Measurements from ENCODE around the gene ARHGAP8.

ARHGAP8 gene

DNA sequence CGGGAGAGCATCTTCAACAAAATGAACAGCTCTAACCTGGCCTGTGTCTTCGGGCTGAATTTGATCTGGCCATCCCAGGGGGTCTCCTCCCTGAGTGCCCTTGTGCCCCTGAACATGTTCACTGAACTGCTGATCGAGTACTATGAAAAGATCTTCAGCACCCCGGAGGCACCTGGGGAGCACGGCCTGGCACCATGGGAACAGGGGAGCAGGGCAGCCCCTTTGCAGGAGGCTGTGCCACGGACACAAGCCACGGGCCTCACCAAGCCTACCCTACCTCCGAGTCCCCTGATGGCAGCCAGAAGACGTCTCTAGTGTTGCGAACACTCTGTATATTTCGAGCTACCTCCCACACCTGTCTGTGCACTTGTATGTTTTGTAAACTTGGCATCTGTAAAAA lies 109.9 kb downstream of the ARHGAP8 start:
- no peak for DNase-seq (ENCODE audit: low read depth)

DNA sequence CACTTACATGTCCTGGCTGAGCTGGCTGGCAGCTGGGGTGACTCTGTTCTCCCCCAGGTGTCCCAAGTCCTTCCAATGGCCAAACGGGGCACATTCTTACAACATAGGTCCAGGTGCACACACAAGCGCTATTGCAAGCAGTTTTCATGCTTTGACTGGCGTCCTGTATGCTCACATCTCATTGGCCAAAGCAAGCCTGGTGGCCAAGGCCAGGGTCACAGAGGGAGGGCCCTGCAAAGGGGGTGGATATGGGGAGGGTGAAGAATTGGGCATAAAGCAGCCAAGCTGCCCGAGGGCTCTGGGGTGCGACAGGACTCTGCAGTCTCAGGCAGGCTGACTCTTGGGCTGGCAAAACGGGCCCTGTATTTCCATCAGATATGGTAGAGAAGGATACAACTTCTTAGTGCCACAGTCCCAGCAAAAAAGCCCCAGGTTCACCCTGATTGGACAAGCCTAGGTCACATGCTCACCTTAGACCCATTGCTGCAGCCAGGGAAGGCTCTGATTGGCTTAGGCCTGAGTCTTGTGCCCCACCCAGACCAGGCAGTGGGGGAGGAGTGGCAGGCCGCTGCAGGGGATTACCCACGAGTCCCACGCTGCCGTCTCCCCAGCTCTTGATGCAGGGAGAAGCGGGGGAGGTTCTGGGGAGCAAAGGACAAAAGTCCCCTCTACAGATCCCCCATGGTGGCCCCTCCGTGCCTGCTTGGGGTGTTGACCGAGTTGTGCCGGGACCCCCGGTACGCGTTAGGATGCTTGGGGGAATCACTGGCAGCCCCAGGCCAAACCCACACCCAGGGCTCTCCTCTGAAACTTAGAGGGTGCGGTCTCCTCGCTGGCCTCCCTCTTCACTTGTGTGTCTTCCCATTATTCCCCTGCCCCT lies 110.8 kb downstream of the ARHGAP8 start:
- DNase-seq (ENCODE audit: low read depth), result no peak

DNA sequence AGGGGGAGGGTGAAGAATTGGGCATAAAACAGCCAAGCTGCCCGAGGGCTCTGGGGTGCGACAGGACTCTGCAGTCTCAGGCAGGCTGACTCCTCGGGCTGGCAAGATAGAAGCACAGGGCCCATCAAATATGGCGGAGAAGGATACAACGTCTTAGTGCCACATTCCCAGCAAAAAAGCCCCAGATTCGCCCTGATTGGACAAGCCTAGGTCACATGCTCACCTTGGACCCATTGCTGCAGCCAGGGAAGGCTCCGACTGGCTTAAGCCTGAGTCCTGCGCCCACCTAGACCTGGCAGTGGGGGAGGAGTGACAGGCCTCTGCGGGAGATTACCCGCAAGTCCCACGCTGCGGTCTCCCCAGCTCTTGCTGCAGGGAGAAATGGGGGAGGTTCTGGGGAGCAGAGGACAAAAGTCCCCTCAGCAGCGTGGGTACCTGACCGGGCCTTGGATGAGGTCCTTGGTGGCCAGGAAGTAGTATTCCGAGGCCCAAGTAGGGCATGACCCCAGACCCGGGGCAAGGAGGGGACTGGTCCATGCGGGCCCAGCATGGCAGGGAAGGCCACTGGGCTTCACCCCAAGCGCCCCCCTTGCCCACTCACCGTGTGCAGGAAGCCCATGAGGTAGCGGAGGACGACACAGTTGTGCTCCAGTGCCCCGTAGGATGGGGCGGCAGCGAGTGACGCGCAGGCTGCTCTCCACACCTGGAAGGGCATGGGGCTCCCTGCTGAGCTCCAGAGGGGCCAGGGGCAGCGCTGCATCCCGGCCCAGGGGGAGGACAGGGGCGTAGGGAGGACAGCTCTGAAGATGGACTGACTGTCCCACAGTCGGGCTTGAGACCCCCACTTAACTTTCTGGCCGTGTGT lies 113.0 kb downstream of the ARHGAP8 start:
- DNase-seq (ENCODE audit: low read depth), result no peak

DNA sequence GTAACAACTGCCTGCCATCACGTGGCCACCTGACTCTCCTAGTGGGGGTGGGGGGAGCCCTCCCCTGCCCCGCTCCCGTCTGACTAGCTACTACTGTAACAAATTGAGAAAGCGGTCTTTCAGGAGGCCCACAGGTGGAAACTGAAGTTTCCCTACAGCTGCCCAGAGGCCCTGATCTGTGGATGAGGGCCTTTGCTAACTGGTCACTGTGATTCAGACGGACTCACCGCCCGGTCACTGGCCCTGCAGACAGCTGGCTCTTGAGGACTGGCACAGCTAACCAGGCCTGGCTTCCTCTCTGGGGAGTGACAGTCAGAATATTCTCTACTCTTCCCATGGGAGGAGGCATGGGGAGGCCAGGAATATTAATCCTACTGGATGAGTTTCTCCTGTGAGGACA lies 116.8 kb downstream of the ARHGAP8 start:
- DNase-seq (ENCODE audit: low read depth), result no peak

DNA sequence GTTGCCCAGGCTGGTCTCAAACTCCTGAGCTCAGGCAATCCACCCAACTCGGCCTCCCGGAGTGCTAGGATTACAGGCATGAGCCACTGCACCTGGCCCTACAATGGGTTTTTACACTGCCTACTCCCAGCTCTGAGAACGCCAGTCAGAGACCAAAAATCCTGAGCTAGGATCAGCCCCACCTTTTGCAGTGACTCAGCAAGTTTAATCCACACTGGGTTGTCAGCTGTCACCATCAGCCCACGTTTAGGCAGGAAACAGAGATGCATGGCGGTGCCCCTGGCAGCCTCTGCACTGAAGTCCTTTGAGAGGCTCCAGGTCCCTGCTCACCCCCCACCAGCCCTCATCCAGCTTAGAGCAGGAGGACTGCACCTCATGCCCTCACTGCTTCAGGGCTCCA lies 117.6 kb downstream of the ARHGAP8 start:
- DNase-seq (ENCODE audit: low read depth), result no peak

DNA sequence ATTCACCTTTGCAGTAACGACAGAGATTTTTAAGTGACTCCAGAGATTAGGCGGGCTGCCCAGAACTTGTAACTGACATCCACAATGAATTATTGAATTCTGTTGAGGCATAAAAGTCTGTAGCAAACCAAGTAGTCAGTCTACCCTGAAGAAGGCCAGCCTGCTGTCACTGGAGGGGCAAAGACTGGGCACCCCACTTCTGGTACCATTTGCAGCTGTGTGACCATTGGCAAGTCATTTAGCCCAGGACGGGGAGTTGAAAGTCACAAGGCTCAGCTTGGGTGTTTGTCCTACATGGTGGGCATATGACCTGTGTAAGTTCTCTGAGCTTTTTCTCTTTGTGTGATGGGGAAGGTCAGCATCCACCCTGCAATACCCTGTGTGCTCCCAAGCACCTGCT lies 119.4 kb downstream of the ARHGAP8 start:
- no peak for DNase-seq (ENCODE audit: low read depth)

DNA sequence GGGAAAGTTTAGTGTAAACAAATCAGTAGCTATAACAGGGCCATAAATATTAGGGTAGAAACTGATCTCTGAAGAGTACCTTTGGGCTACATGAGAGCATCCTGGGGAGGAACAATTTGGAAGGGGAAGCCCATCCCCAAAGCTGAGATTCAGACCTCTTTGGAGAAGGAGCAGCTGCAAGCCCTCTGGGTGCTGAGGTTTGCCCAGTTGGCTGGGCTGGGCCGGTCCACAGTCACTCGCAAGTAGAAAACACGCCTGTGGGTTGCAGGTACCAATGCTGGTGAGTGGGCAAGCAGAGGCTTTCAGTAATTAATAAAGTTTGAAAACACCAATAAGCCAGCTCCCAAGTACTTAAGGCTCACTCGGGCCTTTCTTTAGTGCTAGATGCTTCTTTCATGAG lies 124.5 kb downstream of the ARHGAP8 start:
- no peak for DNase-seq (ENCODE audit: low read depth)

DNA sequence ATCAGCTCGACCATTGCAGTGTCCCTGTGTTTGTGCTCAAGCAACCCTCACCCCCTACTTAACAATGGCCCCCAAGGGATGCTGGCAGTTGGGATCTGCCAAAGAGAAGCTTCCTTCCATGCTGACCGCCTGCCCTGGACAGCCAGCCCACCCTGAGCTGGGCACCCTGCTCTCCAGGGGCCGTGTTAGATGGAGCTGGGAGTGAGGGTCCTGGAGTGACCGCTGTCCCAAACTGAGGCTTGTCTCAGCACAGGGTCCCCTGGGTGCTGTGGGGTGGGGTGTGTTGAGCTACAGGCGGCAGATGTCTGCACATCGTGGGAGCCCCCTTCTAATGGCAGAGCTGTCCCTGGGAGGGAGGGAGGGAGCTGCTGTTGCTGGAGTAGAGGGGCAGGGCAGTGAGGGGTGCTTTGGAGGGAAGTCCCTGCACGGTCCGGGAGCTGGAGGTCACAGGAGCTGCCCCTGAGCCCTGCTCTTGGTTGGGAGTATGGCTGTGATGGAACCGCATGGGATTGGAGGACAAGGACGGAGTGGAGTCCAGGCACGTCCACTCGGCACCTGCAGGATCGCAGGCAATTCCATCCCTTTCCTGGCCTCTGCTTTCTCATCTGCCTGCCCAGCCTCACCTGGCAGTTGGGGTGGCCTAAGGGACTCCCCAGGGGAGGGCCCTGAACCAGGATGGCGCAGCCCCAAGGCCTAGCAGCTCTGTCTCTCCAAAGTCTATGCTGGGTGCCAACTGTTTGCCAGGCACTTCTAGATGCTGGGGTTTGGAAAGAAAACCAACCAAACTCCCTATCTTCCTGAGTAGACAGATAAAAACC lies 126.3 kb downstream of the ARHGAP8 start:
- DNase-seq (ENCODE audit: low read depth), result no peak

DNA sequence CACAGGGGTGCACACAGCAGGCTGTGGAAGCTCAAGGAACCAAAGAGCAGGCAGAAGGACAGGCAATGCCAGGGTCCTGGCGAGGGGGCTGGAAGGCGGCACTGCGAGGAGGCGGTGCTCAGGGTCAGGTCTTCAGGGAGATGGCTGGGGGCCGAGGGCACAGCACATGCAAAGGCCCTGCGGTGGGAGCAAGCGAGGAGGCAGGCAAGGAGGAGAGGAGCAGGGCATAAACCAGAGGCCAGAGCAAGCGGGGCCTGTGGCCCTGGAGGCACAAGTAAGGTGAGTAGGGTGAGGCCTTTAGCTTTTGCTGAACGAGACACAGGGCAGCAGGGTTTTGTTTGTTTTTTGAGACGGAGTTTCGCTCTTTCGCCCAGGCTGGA lies 126.9 kb downstream of the ARHGAP8 start:
- no peak for DNase-seq (ENCODE audit: low read depth)

DNA sequence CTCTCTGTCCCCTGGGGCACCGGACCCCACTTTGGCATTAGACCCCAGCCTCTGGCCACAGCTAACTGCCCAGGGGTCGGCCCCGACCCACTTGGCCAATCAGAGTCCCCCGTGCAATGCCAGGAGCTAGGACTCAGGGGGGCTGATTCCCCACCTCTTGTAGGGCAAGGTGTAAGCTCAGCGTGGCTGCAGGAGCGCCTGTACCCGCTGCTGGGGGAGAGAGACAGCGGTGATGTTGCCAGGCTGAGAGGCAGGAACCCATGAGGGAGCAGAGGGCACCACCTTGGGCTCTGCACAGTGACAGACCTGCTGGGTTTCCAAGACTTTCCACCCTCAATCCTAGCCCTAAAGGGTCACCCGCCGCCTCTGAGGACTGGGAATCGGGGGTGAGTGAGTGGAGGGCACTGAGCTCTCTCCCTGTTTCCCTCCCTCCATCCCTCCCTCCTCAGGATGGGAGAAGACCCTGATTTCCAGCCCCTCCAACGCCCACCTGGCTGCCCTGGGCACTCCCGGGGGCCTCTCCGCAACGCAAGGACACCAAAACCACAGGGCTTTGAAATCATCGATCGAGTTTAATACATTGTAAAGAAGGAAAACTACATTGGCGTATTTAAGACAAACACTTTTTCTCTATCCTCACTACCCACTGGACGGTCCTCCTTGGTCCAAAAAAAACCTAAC lies 128.4 kb downstream of the ARHGAP8 start:
- DNase-seq (ENCODE audit: low read depth), result no peak

DNA sequence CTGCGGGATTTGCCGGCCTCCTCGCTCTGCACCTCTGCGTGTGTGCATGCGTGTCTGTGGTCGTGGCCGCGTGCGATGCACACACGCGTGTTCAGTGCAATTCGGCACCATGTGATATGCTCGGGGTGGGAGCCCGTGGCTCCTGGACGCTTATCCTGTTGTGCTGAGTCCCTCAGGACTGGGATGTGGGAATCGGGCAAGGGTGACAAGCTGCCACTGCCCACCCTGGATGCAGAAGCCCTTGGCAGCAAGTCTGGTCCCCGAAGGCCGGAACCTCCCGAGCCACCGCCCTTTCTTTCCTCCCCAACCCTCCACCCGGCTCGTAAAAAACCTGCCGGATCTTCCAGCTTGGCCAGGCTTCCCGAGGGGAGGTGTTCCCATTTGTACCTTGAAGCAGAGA lies 129.2 kb downstream of the ARHGAP8 start:
- DNase-seq (ENCODE audit: low read depth), result no peak

DNA sequence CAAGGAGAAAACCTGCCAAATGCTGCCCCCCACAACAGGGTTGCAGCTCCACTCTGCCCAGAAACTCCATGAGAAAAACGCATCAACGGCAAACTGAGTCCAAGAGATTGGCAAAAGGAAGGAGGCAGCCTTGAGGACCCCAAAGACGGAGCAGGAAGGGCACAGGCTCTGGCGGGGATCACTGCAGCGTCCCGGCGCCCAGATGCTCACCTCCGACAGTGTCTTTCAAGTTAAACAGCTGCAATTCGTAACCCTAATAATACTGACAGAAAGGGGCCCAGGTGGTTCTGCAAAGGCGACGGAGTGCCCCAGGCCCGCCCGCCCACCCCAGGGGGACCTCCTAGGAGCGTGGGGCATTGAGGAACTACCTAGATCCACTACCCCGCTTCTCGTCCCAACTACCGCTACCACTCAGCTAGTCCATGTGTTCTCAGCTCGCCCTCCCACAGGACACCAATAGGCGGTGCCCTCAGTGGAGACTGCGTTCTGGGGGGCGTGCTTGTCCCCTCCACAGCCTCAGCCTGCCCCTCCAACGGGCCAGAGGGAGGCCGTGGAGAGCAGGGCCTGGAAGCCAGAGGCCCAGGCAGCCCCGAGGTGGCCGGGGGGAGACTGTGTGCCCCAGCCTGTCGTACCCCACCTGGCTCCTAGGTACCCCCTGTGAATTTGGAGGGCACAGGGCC lies 130.0 kb downstream of the ARHGAP8 start:
- no peak for DNase-seq (ENCODE audit: low read depth)

DNA sequence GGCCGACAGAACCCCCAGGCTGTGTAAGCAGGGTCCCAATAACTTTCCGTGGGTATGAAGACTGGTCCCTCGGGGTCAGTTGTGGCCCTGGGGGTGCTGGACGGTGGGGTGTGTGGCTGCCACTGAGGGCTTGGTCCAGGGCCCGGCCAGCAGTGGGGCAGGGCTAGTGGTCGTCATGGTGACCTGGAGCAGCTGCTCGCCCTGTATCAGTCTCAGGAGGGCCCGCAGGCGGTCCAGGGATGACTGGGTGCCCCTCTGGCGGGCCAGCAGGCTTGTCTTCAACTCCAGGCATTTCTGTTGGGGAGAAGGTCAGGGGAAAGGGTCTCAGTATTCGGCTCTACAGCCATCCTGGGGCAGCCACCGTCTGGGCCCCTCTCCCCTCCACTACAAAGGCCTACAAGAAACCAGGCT lies 130.6 kb downstream of the ARHGAP8 start:
- no peak for DNase-seq (ENCODE audit: low read depth)

DNA sequence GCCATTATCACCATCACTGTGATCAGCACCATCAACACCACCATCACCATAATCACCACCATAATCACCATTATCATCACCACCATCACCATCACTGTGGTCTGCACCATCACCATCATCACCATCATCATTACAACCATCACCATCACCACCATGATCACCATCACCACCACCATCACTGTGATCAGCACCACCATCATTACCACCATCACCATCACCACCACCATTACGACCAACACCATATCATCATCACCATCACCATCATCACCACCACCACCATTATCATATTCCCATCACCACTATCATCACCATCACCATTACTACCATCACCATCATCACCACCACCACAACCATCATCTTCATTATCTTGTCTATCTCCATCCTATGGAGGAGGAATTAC lies 132.2 kb downstream of the ARHGAP8 start:
- DNase-seq (ENCODE audit: low read depth), result no peak

DNA sequence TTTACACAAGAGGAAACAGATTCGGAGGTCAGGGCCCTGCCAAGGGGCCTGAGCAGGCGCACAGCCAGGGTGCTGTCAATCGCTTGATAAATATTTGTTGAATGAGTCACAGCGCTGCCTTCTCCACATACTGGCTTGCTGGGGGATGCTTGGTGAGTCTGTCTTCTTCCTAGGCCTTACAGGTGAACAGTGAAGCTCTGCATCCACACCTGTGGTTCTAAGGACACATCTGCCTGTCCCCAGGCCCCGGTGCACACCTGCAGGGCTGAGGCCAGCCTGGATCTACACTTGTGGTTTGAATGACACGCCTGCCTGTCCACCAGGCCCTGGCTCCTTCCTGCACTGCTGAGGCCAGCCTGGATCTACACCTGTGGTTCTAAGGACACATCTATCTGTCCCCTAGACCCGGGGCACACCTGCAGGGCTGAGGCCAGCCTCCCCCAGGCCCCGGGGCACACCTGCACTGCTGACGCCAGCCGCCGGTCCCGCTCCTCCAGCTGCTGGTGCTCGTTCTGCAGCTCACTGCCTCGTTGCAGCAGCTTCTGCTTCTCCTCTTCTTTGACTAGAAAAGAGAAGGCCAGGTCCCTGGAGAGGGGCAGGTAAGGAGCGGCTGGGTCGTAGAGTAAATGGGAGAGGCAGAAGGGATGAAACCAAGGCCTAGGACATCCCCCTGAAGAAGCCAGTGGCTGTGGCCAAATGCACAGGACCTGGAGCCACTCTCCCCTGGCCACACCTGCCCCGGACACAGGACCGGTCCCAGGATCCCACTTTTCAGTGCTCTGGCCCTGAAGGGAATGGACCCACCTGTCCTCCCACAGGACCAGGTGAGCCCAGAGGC lies 132.8 kb downstream of the ARHGAP8 start:
- no peak for DNase-seq (ENCODE audit: low read depth)

DNA sequence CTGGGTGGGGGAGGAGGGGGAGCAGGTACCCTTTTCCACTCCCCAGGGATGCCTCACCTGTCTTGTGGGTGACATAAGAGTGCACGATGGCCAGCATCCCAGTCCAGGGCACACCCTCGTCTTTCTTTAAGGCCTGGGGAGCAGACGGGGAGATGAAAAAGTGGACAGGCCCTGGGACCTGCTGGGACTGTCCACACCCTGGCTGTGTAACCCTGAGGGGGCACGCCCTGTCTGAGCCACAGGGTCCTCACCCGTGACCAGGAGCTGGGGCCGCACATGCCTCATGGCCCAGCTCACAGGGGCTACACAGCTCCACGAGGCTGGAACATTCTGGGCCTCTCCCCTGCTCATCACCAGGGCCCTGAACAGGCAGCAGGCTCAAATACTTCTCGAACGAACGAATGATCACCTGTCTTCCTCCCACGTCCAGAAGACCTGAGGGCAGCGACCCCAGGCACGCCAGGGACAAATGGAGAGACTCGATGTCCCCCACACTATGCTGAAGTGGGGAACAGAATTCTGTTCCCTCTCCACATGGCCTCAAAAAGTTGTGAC lies 133.5 kb downstream of the ARHGAP8 start:
- no peak for DNase-seq (ENCODE audit: low read depth)

DNA sequence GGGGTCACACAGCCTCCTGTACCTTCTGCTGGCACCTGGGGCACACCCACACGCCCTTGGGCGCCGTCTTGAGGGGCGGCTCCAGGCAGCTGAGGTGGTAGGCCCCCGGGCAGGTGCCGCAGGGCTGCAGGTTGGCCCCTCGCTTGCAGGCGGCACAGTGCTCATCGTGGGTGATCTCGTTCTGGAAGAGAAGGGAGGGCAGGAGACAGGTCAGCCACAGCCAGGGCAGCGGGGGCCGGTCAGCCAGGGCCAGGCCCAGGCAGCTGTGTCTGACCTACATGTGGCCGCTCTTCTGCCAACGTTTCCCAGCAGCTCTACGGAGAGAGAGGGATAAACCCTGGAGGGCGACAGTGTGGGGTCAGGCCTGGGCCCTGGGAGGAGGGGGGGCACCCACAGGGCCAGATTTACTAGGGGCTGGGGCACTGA lies 135.6 kb downstream of the ARHGAP8 start:
- DNase-seq (ENCODE audit: low read depth), result no peak

DNA sequence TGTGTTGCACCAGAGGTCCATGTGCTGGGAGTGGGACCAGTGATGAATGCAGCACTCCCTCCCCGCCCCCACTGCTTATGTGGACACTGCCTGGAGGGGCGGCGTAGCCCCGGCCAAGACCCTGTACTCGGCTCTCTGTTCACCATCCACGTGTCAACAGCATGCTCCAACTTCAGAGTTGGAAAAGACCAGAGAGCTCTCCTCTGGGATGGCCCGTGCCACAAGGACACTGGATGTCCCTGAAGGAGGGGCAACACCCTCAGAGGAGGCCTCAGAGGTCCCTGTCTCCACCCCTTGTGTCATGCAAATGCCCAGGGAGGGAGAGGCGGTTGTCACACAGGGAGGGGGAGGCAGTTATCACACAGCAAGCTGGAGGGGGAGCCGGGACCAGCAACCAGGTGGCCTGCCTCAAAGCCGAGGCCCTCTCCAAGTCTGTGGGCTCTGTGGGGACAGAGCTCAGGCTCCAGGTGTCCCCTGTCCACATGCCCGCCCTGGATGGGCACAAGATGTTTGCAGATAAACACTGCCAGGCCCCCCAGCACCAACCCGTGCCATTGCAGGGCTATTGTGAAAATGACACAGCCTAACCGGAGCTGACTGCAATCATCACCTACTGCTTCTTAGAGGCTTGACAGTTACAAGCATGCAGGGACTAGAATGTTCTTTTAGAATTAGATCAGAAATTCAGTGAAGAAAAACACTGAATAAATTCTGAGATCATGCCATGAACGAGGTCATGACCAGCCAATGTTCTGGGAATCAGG lies 136.3 kb downstream of the ARHGAP8 start:
- DNase-seq (ENCODE audit: low read depth), result no peak

DNA sequence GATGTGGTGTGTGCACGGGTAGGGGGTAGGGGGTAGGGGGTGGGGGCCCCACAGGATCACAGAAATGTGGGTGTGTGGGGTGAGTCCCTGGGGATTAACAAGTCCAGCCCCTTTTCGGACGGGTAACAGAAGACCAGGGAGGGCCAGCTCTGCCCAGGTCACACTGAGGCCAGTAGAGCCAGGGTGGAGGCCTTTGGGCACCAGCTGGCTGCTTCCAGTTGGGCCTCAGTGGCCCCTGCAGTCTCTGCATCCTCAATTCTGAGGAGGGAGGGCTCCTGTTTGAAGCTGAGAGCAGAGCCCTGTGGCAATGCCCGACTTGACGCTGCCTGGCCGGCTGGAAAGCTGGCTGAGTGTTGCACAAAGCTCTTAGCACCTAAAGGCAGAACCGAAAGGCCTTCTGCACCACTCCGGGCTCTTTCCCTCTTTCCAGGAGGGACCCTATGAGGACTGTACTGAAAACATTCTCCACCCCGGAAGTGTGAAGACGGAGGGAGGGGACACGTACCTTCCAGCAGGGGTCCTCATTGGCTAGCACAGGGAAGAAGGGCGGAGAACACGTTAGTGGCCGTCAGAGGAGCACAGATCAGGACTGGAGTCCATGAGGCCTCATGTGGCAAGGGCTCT lies 137.0 kb downstream of the ARHGAP8 start:
- no peak for DNase-seq (ENCODE audit: low read depth)

Measured in activated T-helper 9 cell treated with anti-CD3 and anti-CD28 coated beads, Interleukin-2, amount 50 U/mL, for 16 hours (primary cell).